Measurements from ENCODE around the gene PAQR5. TPM values are rescaled to one million over a fixed set of nuclear protein-coding genes. Genes with fewer than 3 reads are reported as not detected.

The PAQR5 gene
- total RNA-seq, 2 donors from 2014 or later: 0.74 to 5.0 TPM

- Histone ChIP-seq H3K9me3 (no peaks in the 10 kb centered on the region), H3K36me3 (no peaks in the 10 kb centered on the region), H3K4me1 (no peaks in the 10 kb centered on the region), H3K4me3 (no peak overlapping the region), H3K27me3 (no peaks in the 10 kb centered on the region), H3K27ac (no peak overlapping the region)
- TF ChIP-seq, protein P1, sequence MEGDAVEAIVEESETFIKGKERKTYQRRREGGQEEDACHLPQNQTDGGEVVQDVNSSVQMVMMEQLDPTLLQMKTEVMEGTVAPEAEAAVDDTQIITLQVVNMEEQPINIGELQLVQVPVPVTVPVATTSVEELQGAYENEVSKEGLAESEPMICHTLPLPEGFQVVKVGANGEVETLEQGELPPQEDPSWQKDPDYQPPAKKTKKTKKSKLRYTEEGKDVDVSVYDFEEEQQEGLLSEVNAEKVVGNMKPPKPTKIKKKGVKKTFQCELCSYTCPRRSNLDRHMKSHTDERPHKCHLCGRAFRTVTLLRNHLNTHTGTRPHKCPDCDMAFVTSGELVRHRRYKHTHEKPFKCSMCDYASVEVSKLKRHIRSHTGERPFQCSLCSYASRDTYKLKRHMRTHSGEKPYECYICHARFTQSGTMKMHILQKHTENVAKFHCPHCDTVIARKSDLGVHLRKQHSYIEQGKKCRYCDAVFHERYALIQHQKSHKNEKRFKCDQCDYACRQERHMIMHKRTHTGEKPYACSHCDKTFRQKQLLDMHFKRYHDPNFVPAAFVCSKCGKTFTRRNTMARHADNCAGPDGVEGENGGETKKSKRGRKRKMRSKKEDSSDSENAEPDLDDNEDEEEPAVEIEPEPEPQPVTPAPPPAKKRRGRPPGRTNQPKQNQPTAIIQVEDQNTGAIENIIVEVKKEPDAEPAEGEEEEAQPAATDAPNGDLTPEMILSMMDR (IDR thresholded peaks at IDR 0.05): no peak
- DNase-seq (ENCODE audit: low spot score): no peak
These were observed 135.5 kb downstream of the PAQR5 start for GRCh38 chr15:69434238-69434637.

- no peaks in the 10 kb centered on the region for H3K9me3 ChIP-seq
- no peak for DNase-seq (ENCODE audit: low spot score)
- H3K4me1 ChIP-seq: no peaks in the 10 kb centered on the region
- H3K27me3 ChIP-seq: no peaks in the 10 kb centered on the region
- no peak overlapping the region for H3K27ac ChIP-seq
- no peak overlapping the region for H3K4me3 ChIP-seq
- TF ChIP-seq, protein P1 (IDR thresholded peaks at IDR 0.05): no peak
- H3K36me3 ChIP-seq: no peaks in the 10 kb centered on the region
These were observed 136.0 kb downstream of the PAQR5 start for GRCh38 chr15:69434679-69435078.

DNA sequence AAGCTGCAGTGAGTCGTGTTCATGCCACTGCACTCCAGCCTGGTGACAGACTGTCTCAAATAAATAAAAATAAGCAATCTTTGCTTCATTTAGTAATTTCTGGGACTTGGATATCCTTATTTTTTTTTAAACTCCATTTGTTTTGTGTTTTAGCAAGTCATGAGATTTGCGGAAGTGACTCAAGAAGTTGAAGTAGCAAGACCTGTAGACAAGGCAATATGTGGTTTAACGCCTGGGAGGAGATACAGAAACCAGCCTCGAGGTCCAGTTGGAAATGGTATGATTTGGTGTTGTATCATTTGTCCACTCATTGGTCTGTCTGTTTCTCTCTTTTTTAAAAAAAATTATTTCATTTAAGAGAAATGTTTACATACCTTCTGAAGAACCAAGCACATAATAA is 137.3 kb downstream of the PAQR5 start:
- no peaks in the 10 kb centered on the region for H3K36me3 ChIP-seq
- H3K4me3 ChIP-seq: no peak overlapping the region
- no peak for DNase-seq (ENCODE audit: low spot score)
- no peaks in the 10 kb centered on the region for H3K27me3 ChIP-seq
- TF ChIP-seq, protein P1 (IDR thresholded peaks at IDR 0.05): no peak
- H3K27ac ChIP-seq: no peak overlapping the region
- H3K9me3 ChIP-seq: no peaks in the 10 kb centered on the region
- no peaks in the 10 kb centered on the region for H3K4me1 ChIP-seq

DNA sequence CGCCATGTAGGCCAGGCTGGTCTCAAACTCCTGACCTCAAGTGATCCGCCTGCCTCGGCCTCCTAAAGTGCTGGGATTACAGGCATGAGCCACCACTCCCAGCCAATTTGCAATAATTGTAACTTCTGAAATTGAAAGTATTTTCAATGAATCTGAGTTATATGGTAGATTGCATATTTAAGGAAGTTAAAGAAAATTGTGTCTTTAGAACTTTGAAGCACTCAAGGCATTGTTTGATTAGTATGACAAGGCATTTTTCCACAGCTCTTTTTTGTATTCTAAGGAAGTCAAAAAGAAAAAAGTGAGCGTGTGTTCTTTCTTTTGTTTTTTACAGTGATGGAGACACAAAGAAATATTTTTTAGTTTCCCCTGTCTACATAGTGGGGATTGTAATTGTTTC is 138.2 kb downstream of the PAQR5 start:
- no peaks in the 10 kb centered on the region for H3K9me3 ChIP-seq
- H3K36me3 ChIP-seq: no peaks in the 10 kb centered on the region
- H3K4me1 ChIP-seq: no peaks in the 10 kb centered on the region
- H3K27ac ChIP-seq: no peak overlapping the region
- H3K4me3 ChIP-seq: no peak overlapping the region
- DNase-seq (ENCODE audit: low spot score): no peak
- TF ChIP-seq, protein P1 (IDR thresholded peaks at IDR 0.05): no peak
- H3K27me3 ChIP-seq: no peaks in the 10 kb centered on the region

- no peak overlapping the region for H3K4me3 ChIP-seq
- no peak for DNase-seq (ENCODE audit: low spot score)
- H3K36me3 ChIP-seq: no peaks in the 10 kb centered on the region
- no peak overlapping the region for H3K27ac ChIP-seq
- H3K9me3 ChIP-seq: no peaks in the 10 kb centered on the region
- H3K27me3 ChIP-seq: no peaks in the 10 kb centered on the region
- H3K4me1 ChIP-seq: no peaks in the 10 kb centered on the region
- TF ChIP-seq, protein P1 (IDR thresholded peaks at IDR 0.05): no peak
These were observed 140.9 kb downstream of the PAQR5 start for GRCh38 chr15:69439623-69440022.

DNA sequence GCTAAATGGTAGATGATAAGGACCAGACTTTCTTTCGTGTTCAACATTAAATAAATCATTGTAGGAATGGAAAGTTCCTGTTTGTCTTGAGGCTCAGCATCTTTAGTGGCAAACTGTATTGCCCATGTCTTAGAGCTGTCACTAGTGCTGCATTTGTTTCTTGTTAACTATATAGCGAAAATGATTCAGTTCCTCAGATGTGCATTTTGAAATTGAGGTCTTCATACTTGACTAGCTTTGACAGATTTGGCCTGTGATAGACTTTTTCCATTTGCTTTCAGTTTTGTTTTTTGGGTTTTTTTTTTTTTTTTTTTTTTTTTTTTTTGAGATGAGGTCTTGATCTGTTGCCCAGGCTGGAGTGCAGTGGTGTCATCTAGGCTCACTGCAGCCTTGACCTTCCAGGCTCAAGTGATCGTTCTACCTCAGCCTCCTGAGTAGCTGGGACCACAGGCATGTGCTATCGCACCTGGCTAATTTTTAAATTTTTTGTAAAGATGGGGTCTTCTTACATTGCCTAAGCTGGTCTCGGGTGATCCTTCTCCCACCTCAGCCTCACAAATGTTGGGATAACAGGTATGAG is 144.4 kb downstream of the PAQR5 start:
- Histone ChIP-seq H3K36me3 (no peaks in the 10 kb centered on the region), H3K9me3 (no peaks in the 10 kb centered on the region), H3K4me3 (no peak overlapping the region), H3K27ac (no peak overlapping the region), H3K4me1 (no peaks in the 10 kb centered on the region), H3K27me3 (no peaks in the 10 kb centered on the region)
- TF ChIP-seq, protein P1 (IDR thresholded peaks at IDR 0.05): no peak
- DNase-seq (ENCODE audit: low spot score): no peak

Data from right atrium auricular region (tissue), 2 donors.